Neuronal stem cell (in vitro differentiated cells): ENCODE data around the gene MAGI1.

Source experiments
- DNase-seq: peaks from one replicate; pipeline ENCODE4 v3.0.0-alpha.2; 2013; ENCODE audit warnings: low spot score
- H2AFZ ChIP-seq: one replicate; pipeline ENCODE4 v1.6.1; 2013; ENCODE audit warnings: mild to moderate bottlenecking, low read length, inconsistent platforms
- H2AK5ac ChIP-seq: 2 replicates; pipeline ENCODE4 v1.6.1; 2013; ENCODE audit warnings: low read depth, mild to moderate bottlenecking, inconsistent platforms, low read length, moderate library complexity, mixed read lengths
- H2BK120ac ChIP-seq: 2 replicates; pipeline ENCODE4 v1.6.1; 2013; ENCODE audit warnings: low read depth, mild to moderate bottlenecking, inconsistent platforms, low read length, moderate library complexity, mixed read lengths
- H2BK12ac ChIP-seq: one replicate; pipeline ENCODE4 v1.6.1; 2013; ENCODE audit warnings: low read length, inconsistent platforms
- H2BK15ac ChIP-seq: 2 replicates; pipeline ENCODE4 v1.6.1; 2013; ENCODE audit warnings: mild to moderate bottlenecking, low read length, inconsistent platforms, mixed read lengths
- H2BK5ac ChIP-seq: one replicate; pipeline ENCODE4 v1.6.1; 2013; ENCODE audit warnings: inconsistent platforms, mild to moderate bottlenecking, low read length, moderate library complexity
- H3K14ac ChIP-seq: one replicate; pipeline ENCODE4 v1.6.1; 2013; ENCODE audit warnings: low read length, inconsistent platforms
- H3K18ac ChIP-seq: 2 replicates; pipeline ENCODE4 v1.6.1; 2013; ENCODE audit warnings: low read length, inconsistent platforms
- H3K23ac ChIP-seq: 2 replicates; pipeline ENCODE4 v1.6.1; 2013; ENCODE audit warnings: low read depth, mild to moderate bottlenecking, mixed read lengths, low read length, inconsistent platforms; ENCODE audit not compliant: poor library complexity
- H3K27ac ChIP-seq: replicated peaks from 3 replicates; pipeline ENCODE4 v1.5.1; 2013; ENCODE audit warnings: low read length, inconsistent platforms
- H3K27me3 ChIP-seq, 3 experiments: 2 replicates each; pipeline ENCODE4 v1.6.1; 2013; ENCODE audit warnings: low read length in 3 of 3, mild to moderate bottlenecking in 2 of 3, inconsistent platforms in 1 of 3, low read depth in 1 of 3, mixed read lengths in 1 of 3, moderate library complexity in 1 of 3; ENCODE audit not compliant: control insufficient read depth in 3 of 3, insufficient read depth in 3 of 3
- H3K36me3 ChIP-seq, 2 donors: replicated peaks in 1 of 2; 2 replicates each; pipeline ENCODE4 v1.6.1; 2013; ENCODE audit warnings: low read length in 2 of 2; ENCODE audit not compliant: control insufficient read depth in 2 of 2, insufficient read depth in 2 of 2
- H3K4ac ChIP-seq: 2 replicates; pipeline ENCODE4 v1.6.1; 2013; ENCODE audit warnings: inconsistent platforms, mild to moderate bottlenecking, low read length, moderate library complexity
- H3K4me1 ChIP-seq, 2 donors: 1 replicate in 1 of 2; 2 replicates in 1 of 2; pipeline ENCODE4 v1.6.1; 2013; ENCODE audit warnings: low read length in 2 of 2, low read depth in 1 of 2; ENCODE audit not compliant: control insufficient read depth in 2 of 2, insufficient read depth in 1 of 2
- H3K4me2 ChIP-seq: one replicate; pipeline ENCODE4 v1.6.1; 2013; ENCODE audit warnings: mild to moderate bottlenecking, low read length, inconsistent platforms; ENCODE audit not compliant: insufficient read depth, poor library complexity, severe bottlenecking
- H3K4me3 ChIP-seq, 2 donors: 2 replicates each; pipeline ENCODE4 v1.5.1; 2013; ENCODE audit warnings: low read length in 2 of 2, mild to moderate bottlenecking in 2 of 2, inconsistent platforms in 1 of 2, moderate library complexity in 1 of 2
- H3K79me1 ChIP-seq: one replicate; pipeline ENCODE4 v1.6.1; 2013; ENCODE audit warnings: low read depth, mild to moderate bottlenecking, inconsistent platforms, low read length, moderate library complexity
- H3K9ac ChIP-seq: one replicate; pipeline ENCODE4 v1.6.1; 2013; ENCODE audit warnings: mild to moderate bottlenecking, low read depth, low read length, inconsistent platforms; ENCODE audit not compliant: poor library complexity
- H3K9me3 ChIP-seq, 2 donors: replicated peaks in 1 of 2; 2 replicates each; pipeline versions ENCODE3 to v1.6.1; 2013; ENCODE audit warnings: low read length in 2 of 2, mild to moderate bottlenecking in 2 of 2, inconsistent platforms in 1 of 2, low read depth in 1 of 2, mixed read lengths in 1 of 2, moderate library complexity in 1 of 2; ENCODE audit not compliant: control insufficient read depth in 2 of 2, insufficient read depth in 1 of 2
- H4K8ac ChIP-seq: one replicate; pipeline ENCODE4 v1.6.1; 2013; ENCODE audit warnings: low read depth, mild to moderate bottlenecking, inconsistent platforms, low read length, moderate library complexity
- H4K91ac ChIP-seq: one replicate; pipeline ENCODE4 v1.6.1; 2013; ENCODE audit warnings: low read length, low read depth, mild to moderate bottlenecking, inconsistent platforms; ENCODE audit not compliant: poor library complexity
- WGBS, 2 donors: extraction: QIAGEN DNeasy Blood & Tissue Kit; methylation state at CpG; one replicate each; pipeline ENCODE4 v1.1.7; 2013; ENCODE audit warnings: missing lambda C conversion rate in 2 of 2, mixed read lengths in 1 of 2; ENCODE audit not compliant: insufficient read length in 2 of 2, insufficient replicate concordance in 1 of 2; ENCODE audit errors: extremely low coverage in 2 of 2; 5-methylcytosine and 5-hydroxymethylcytosine counted together

MAGI1 gene

GRCh38 chr3:65675011-65675410 is 363.7 kb downstream of the MAGI1 start:
- no peaks in the 10 kb centered on the region for H3K27me3 ChIP-seq
- no peak overlapping the region for H4K91ac ChIP-seq
- H2BK120ac ChIP-seq, result no peak overlapping the region
- no peak overlapping the region for H2BK12ac ChIP-seq
- H3K9me3 ChIP-seq, result no peaks in the 10 kb centered on the region
- no peak overlapping the region for H3K4ac ChIP-seq
- H2BK15ac ChIP-seq, result no peak overlapping the region
- H3K4me2 ChIP-seq, result no peak overlapping the region
- no peak overlapping the region for H4K8ac ChIP-seq
- H3K36me3 ChIP-seq, result no peaks in the 10 kb centered on the region
- no peak overlapping the region for H3K9ac ChIP-seq
- H2AK5ac ChIP-seq, result no peak overlapping the region
- peaks cover 14 to 52% of the 10 kb centered on the region in 2 donors for H3K4me1 ChIP-seq
- H3K4me3 ChIP-seq, result no peak overlapping the region
- H3K18ac ChIP-seq, result no peak overlapping the region
- H3K27ac ChIP-seq, result no peak overlapping the region
- no peak overlapping the region for H3K14ac ChIP-seq
- H3K79me1 ChIP-seq, result no peaks in the 10 kb centered on the region
- H2AFZ ChIP-seq, result no peak overlapping the region
- no peak overlapping the region for H2BK5ac ChIP-seq
- DNase-seq, result no peak
- H3K23ac ChIP-seq, result no peak overlapping the region
- no CpG with 5 or more reads among the region's 3 CpGs for WGBS, 2 donors

GRCh38 chr3:65674226-65674625 is 364.5 kb downstream of the MAGI1 start:
- H3K4ac ChIP-seq, result no peak overlapping the region
- H3K79me1 ChIP-seq, result no peaks in the 10 kb centered on the region
- no peak for DNase-seq

GRCh38 chr3:65672871-65673815 is 365.6 kb downstream of the MAGI1 start:
- Histone ChIP-seq H3K27ac (no peak overlapping the region), H2AK5ac (no peak overlapping the region), H3K9ac (no peak overlapping the region), H2BK15ac (no peak overlapping the region), H2BK5ac (no peak overlapping the region), H3K4ac (no peak overlapping the region), H3K23ac (no peak overlapping the region), H3K14ac (no peak overlapping the region), H4K91ac (no peak overlapping the region), H2BK12ac (no peak overlapping the region), H4K8ac (no peak overlapping the region), H3K36me3 (no peaks in the 10 kb centered on the region), H3K79me1 (no peaks in the 10 kb centered on the region), H3K4me1 (peaks cover 8 to 42% of the 10 kb centered on the region in 2 donors), H2BK120ac (no peak overlapping the region), H2AFZ (no peak overlapping the region), H3K4me3 (no peak overlapping the region), H3K27me3 (no peaks in the 10 kb centered on the region), H3K4me2 (no peak overlapping the region), H3K9me3 (no peaks in the 10 kb centered on the region), H3K18ac (no peak overlapping the region)
- peak; percentile 48 for DNase-seq
- no CpG with 5 or more reads among the region's 11 CpGs for WGBS, 2 donors

More at GRCh38 chr3:65674226-65674625, 364.5 kb downstream of the MAGI1 start:
- Histone ChIP-seq H4K8ac (no peak overlapping the region), H3K4me3 (no peak overlapping the region), H3K18ac (no peak overlapping the region), H3K27me3 (no peaks in the 10 kb centered on the region), H3K4me2 (no peak overlapping the region), H3K9me3 (no peaks in the 10 kb centered on the region), H3K4me1 (peaks cover 13 to 52% of the 10 kb centered on the region in 2 donors), H3K9ac (no peak overlapping the region), H3K23ac (no peak overlapping the region), H4K91ac (no peak overlapping the region), H2BK15ac (no peak overlapping the region), H3K36me3 (no peaks in the 10 kb centered on the region), H3K14ac (no peak overlapping the region), H3K27ac (no peak overlapping the region), H2BK12ac (no peak overlapping the region), H2AK5ac (no peak overlapping the region), H2BK5ac (no peak overlapping the region), H2AFZ (no peak overlapping the region), H2BK120ac (no peak overlapping the region)
- no CpG with 5 or more reads among the region's 2 CpGs for WGBS, 2 donors

GRCh38 chr3:65672061-65672460 is 366.7 kb downstream of the MAGI1 start:
- no peak overlapping the region for H2BK120ac ChIP-seq
- H3K9ac ChIP-seq, result no peak overlapping the region

More at GRCh38 chr3:65672061-65672460, 366.7 kb downstream of the MAGI1 start:
- H3K4me3 ChIP-seq, result no peak overlapping the region
- no CpG with 5 or more reads among the region's 1 CpG for WGBS, 2 donors
- no peaks in the 10 kb centered on the region for H3K79me1 ChIP-seq
- no peak for DNase-seq
- H3K23ac ChIP-seq, result no peak overlapping the region
- no peak overlapping the region for H4K91ac ChIP-seq
- H3K4me1 ChIP-seq, result peaks cover 6 to 36% of the 10 kb centered on the region in 2 donors
- no peak overlapping the region for H4K8ac ChIP-seq
- H2BK5ac ChIP-seq, result no peak overlapping the region
- H3K4me2 ChIP-seq, result no peak overlapping the region
- H3K36me3 ChIP-seq, result no peaks in the 10 kb centered on the region
- no peak overlapping the region for H3K18ac ChIP-seq
- H2BK15ac ChIP-seq, result no peak overlapping the region
- no peak overlapping the region for H3K4ac ChIP-seq
- H2BK12ac ChIP-seq, result no peak overlapping the region
- H3K27me3 ChIP-seq, result no peaks in the 10 kb centered on the region
- no peak overlapping the region for H2AFZ ChIP-seq
- H3K14ac ChIP-seq, result no peak overlapping the region
- H3K9me3 ChIP-seq, result no peaks in the 10 kb centered on the region
- no peak overlapping the region for H3K27ac ChIP-seq
- H2AK5ac ChIP-seq, result no peak overlapping the region
